Measurements from ENCODE around the gene SRRM3. TPM values are rescaled to one million over a fixed set of nuclear protein-coding genes. Genes with fewer than 3 reads are reported as not detected.

Gene SRRM3
- polyA plus RNA-seq, 1 donor from 2014 or later, result 34.9 TPM

DNA sequence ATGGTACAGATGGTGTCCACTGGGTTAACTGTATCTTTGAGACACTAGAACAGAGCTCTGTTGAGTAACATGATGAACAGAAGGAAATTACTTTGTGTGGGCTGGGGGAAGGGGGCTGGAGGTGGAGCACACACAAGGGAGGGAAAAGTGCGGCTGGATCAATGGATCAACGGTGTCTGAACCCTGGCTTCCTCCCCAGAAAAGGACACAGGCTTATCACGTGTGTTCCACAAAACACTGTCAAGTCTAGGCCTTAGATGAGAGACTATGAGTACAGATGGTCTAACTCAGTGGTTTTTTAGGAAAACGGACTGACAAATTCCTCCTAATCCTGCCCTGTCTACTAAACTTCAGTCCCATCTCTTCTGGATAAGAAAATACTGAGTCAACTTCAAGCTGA, 128.6 kb downstream of the SRRM3 start:
- peaks cover 72% of the 10 kb centered on the region for H4K20me1 ChIP-seq (ENCODE audit: insufficient read depth)
- no peaks in the 10 kb centered on the region for H3F3A ChIP-seq (ENCODE audit: insufficient read depth, low read length, poor library complexity, severe bottlenecking)
- no peak overlapping the region for H3K27ac ChIP-seq (ENCODE audit: low read length)
- H2AFZ ChIP-seq (ENCODE audit: low read depth, low read length), result no peak overlapping the region
- no peaks in the 10 kb centered on the region for H3K27me3 ChIP-seq (ENCODE audit: insufficient read depth, low read depth, low read length)
- H3K9me2 ChIP-seq (ENCODE audit: insufficient read depth, low read length), result no peaks in the 10 kb centered on the region
- TF ChIP-seq, protein P1, sequence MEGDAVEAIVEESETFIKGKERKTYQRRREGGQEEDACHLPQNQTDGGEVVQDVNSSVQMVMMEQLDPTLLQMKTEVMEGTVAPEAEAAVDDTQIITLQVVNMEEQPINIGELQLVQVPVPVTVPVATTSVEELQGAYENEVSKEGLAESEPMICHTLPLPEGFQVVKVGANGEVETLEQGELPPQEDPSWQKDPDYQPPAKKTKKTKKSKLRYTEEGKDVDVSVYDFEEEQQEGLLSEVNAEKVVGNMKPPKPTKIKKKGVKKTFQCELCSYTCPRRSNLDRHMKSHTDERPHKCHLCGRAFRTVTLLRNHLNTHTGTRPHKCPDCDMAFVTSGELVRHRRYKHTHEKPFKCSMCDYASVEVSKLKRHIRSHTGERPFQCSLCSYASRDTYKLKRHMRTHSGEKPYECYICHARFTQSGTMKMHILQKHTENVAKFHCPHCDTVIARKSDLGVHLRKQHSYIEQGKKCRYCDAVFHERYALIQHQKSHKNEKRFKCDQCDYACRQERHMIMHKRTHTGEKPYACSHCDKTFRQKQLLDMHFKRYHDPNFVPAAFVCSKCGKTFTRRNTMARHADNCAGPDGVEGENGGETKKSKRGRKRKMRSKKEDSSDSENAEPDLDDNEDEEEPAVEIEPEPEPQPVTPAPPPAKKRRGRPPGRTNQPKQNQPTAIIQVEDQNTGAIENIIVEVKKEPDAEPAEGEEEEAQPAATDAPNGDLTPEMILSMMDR (IDR thresholded peaks at IDR 0.05; ENCODE audit: poor library complexity, severe bottlenecking), result no peak
- no peak for TF ChIP-seq EZH2 (IDR thresholded peaks at IDR 0.05; ENCODE audit: borderline replicate concordance, insufficient read depth, low read length, poor library complexity, severe bottlenecking)
- TF ChIP-seq RAD21 (conservative IDR thresholded peaks at IDR 0.05), result no peak
- no peak for TF ChIP-seq TAF1 (IDR thresholded peaks at IDR 0.05; ENCODE audit: low read depth)
- no peak for TF ChIP-seq POLR2AphosphoS5 (IDR thresholded peaks at IDR 0.05)
- TF ChIP-seq EP300 (conservative IDR thresholded peaks at IDR 0.05; ENCODE audit: poor library complexity, severe bottlenecking), result no peak
- TF ChIP-seq REST (IDR thresholded peaks at IDR 0.05; ENCODE audit: borderline replicate concordance), result no peak
- TF ChIP-seq SMC3 (conservative IDR thresholded peaks at IDR 0.05; ENCODE audit: poor library complexity), result no peak
- no peak for TF ChIP-seq MXI1 (conservative IDR thresholded peaks at IDR 0.05; ENCODE audit: poor library complexity, severe bottlenecking)
- H3K36me3 ChIP-seq (ENCODE audit: insufficient read depth, low read length), result peaks cover 8% of the 10 kb centered on the region
- no peaks in the 10 kb centered on the region for H3K9me3 ChIP-seq (ENCODE audit: low read length)
- no peak overlapping the region for H3K4me3 ChIP-seq (ENCODE audit: low read length)
- peaks cover 90% of the 10 kb centered on the region for H3K79me2 ChIP-seq (replicated peaks; ENCODE audit: insufficient read depth, low read length)
- H3K9ac ChIP-seq (ENCODE audit: low read length), result no peak overlapping the region
- H3K4me2 ChIP-seq (ENCODE audit: low read length), result no peak overlapping the region

GRCh38 chr7:76330673-76331072, 129.0 kb downstream of the SRRM3 start:
- Histone ChIP-seq H2AFZ (ENCODE audit: low read depth, low read length) (no peak overlapping the region), H3K79me2 (replicated peaks; ENCODE audit: insufficient read depth, low read length) (peaks cover 88% of the 10 kb centered on the region), H3K4me2 (ENCODE audit: low read length) (no peak overlapping the region), H3K27me3 (ENCODE audit: insufficient read depth, low read depth, low read length) (no peaks in the 10 kb centered on the region), H3K27ac (ENCODE audit: low read length) (no peak overlapping the region), H3K9me2 (ENCODE audit: insufficient read depth, low read length) (no peaks in the 10 kb centered on the region), H3K9ac (ENCODE audit: low read length) (no peak overlapping the region), H3F3A (ENCODE audit: insufficient read depth, low read length, poor library complexity, severe bottlenecking) (no peaks in the 10 kb centered on the region), H3K9me3 (ENCODE audit: low read length) (no peaks in the 10 kb centered on the region), H3K4me3 (ENCODE audit: low read length) (no peak overlapping the region), H4K20me1 (ENCODE audit: insufficient read depth) (peaks cover 68% of the 10 kb centered on the region), H3K36me3 (ENCODE audit: insufficient read depth, low read length) (peaks cover 8% of the 10 kb centered on the region)
- TF ChIP-seq EP300 (conservative IDR thresholded peaks at IDR 0.05; ENCODE audit: poor library complexity, severe bottlenecking) (no peak), RAD21 (conservative IDR thresholded peaks at IDR 0.05) (no peak), TAF1 (IDR thresholded peaks at IDR 0.05; ENCODE audit: low read depth) (no peak), EZH2 (IDR thresholded peaks at IDR 0.05; ENCODE audit: borderline replicate concordance, insufficient read depth, low read length, poor library complexity, severe bottlenecking) (no peak), MXI1 (conservative IDR thresholded peaks at IDR 0.05; ENCODE audit: poor library complexity, severe bottlenecking) (no peak), SMC3 (conservative IDR thresholded peaks at IDR 0.05; ENCODE audit: poor library complexity) (no peak), REST (IDR thresholded peaks at IDR 0.05; ENCODE audit: borderline replicate concordance) (no peak), POLR2AphosphoS5 (IDR thresholded peaks at IDR 0.05) (no peak)
- TF ChIP-seq, protein P1 (IDR thresholded peaks at IDR 0.05; ENCODE audit: poor library complexity, severe bottlenecking), result no peak

Data from neural cell (in vitro differentiated cells).